Measurements from ENCODE around the gene C2orf76. TPM values are rescaled to one million over a fixed set of nuclear protein-coding genes. Genes with fewer than 3 reads are reported as not detected.

C2orf76 gene
- total RNA-seq, 1 donor: 8.6 TPM

GRCh38 chr2:119338826-119339561 is 27.6 kb downstream of the C2orf76 start:
- H3K4me3 ChIP-seq (ENCODE audit: low read depth, low read length): no peak overlapping the region
- DNase-seq (ENCODE audit: low read depth): no peak
- no peak for TF ChIP-seq CTCF (IDR thresholded peaks at IDR 0.05; ENCODE audit: insufficient read depth, low read depth, low read length)

- no peak for TF ChIP-seq CTCF (IDR thresholded peaks at IDR 0.05; ENCODE audit: insufficient read depth, low read depth, low read length)
- DNase-seq (ENCODE audit: low read depth): no peak
- H3K4me3 ChIP-seq (ENCODE audit: low read depth, low read length): no peak overlapping the region
Observed at GRCh38 chr2:119338272-119338671, 28.4 kb downstream of the C2orf76 start.

GRCh38 chr2:119337749-119338148 is 28.9 kb downstream of the C2orf76 start:
- no peak for DNase-seq (ENCODE audit: low read depth)
- no peak for TF ChIP-seq CTCF (IDR thresholded peaks at IDR 0.05; ENCODE audit: insufficient read depth, low read depth, low read length)
- no peak overlapping the region for H3K4me3 ChIP-seq (ENCODE audit: low read depth, low read length)

- H3K4me3 ChIP-seq (ENCODE audit: low read depth, low read length): no peak overlapping the region
- TF ChIP-seq CTCF (IDR thresholded peaks at IDR 0.05; ENCODE audit: insufficient read depth, low read depth, low read length): no peak
Observed at GRCh38 chr2:119333833-119334232, 32.8 kb downstream of the C2orf76 start.

GRCh38 chr2:119333360-119333759 is 33.3 kb downstream of the C2orf76 start:
- no peak for TF ChIP-seq CTCF (IDR thresholded peaks at IDR 0.05; ENCODE audit: insufficient read depth, low read depth, low read length)
- DNase-seq (ENCODE audit: low read depth): peak; percentile 6
- no peak overlapping the region for H3K4me3 ChIP-seq (ENCODE audit: low read depth, low read length)

More at GRCh38 chr2:119333833-119334232, 32.8 kb downstream of the C2orf76 start:
- DNase-seq (ENCODE audit: low read depth): no peak

GRCh38 chr2:119332953-119333352 is 33.7 kb downstream of the C2orf76 start:
- no peak for DNase-seq (ENCODE audit: low read depth)
- no peak for TF ChIP-seq CTCF (IDR thresholded peaks at IDR 0.05; ENCODE audit: insufficient read depth, low read depth, low read length)
- H3K4me3 ChIP-seq (ENCODE audit: low read depth, low read length): no peak overlapping the region

GRCh38 chr2:119327431-119327830 is 39.2 kb downstream of the C2orf76 start:
- no peak for TF ChIP-seq CTCF (IDR thresholded peaks at IDR 0.05; ENCODE audit: insufficient read depth, low read depth, low read length)
- H3K4me3 ChIP-seq (ENCODE audit: low read depth, low read length): no peak overlapping the region
- DNase-seq (ENCODE audit: low read depth): no peak
